Activated CD4-positive, alpha-beta T cell treated with anti-CD3 and anti-CD28 coated beads for 1 hour (primary cell): ENCODE measurements around the gene PAOX.

ENCODE experiments used
- DNase-seq: peaks from one replicate; pipeline ENCODE4 v3.0.0-alpha.2; 2020

Gene PAOX

GRCh38 chr10:133350283-133350949, 28.6 kb upstream of the PAOX start:
- no peak for DNase-seq

- no peak for DNase-seq
Observed at GRCh38 chr10:133350950-133351329, 28.1 kb upstream of the PAOX start.

GRCh38 chr10:133351408-133352318, 27.4 kb upstream of the PAOX start:
- DNase-seq, result no peak

GRCh38 chr10:133353202-133353959, 25.7 kb upstream of the PAOX start:
- no peak for DNase-seq

GRCh38 chr10:133353988-133354605, 25.0 kb upstream of the PAOX start:
- no peak for DNase-seq

- no peak for DNase-seq
Observed at GRCh38 chr10:133354672-133355240, 24.3 kb upstream of the PAOX start.

- no peak for DNase-seq
Observed at GRCh38 chr10:133355266-133355665, 23.8 kb upstream of the PAOX start.

- no peak for DNase-seq
Observed at GRCh38 chr10:133355991-133356390, 23.1 kb upstream of the PAOX start.

- no peak for DNase-seq
Observed at GRCh38 chr10:133356549-133357284, 22.3 kb upstream of the PAOX start.

- DNase-seq, result peak; percentile 55
Observed at GRCh38 chr10:133357285-133358161, 21.5 kb upstream of the PAOX start, which contains the start of gene FUOM. FUOM (minus strand) TSS chr10:133358019; CDS start chr10:133358007, 12 bp downstream.

GRCh38 chr10:133358162-133358924, 20.7 kb upstream of the PAOX start:
- no peak for DNase-seq

- no peak for DNase-seq
Observed at GRCh38 chr10:133358925-133359310, 20.1 kb upstream of the PAOX start.

GRCh38 chr10:133359554-133359971, 19.5 kb upstream of the PAOX start:
- no peak for DNase-seq

- DNase-seq, result no peak
Observed at GRCh38 chr10:133359972-133360610, 19.0 kb upstream of the PAOX start.

GRCh38 chr10:133361227-133361626, 17.8 kb upstream of the PAOX start:
- DNase-seq, result no peak

- no peak for DNase-seq
Observed at GRCh38 chr10:133361773-133362441, 17.2 kb upstream of the PAOX start.

GRCh38 chr10:133362846-133363245, 16.2 kb upstream of the PAOX start:
- no peak for DNase-seq

GRCh38 chr10:133364645-133365431, 14.2 kb upstream of the PAOX start:
- no peak for DNase-seq
